Activated CD4-positive, alpha-beta memory T cell treated with anti-CD3 and anti-CD28 coated beads for 36 hours (primary cell): Measurements from ENCODE around the gene GNG2. TPM values are rescaled to one million over a fixed set of nuclear protein-coding genes. Genes with fewer than 3 reads are reported as not detected.

Experiments used
- CTCF ChIA-PET: fragments of 350-600 bp; sonication (Branson Sonifier 250); formaldehyde crosslinking; loops from one replicate; lab custom pipeline; 2021; ENCODE audit warnings: antibody characterized with exemption, inconsistent platforms; lab: Charles Lee
- POLR2A ChIA-PET: fragments of 350-600 bp; sonication (Branson Sonifier 250); formaldehyde crosslinking; loops from one replicate; lab custom pipeline; 2021; ENCODE audit warnings: antibody characterized with exemption; lab: Charles Lee
- DNase-seq: peaks from one replicate; pipeline ENCODE4 v3.0.0-alpha.2; 2020
- H3K27ac Mint-ChIP-seq: one replicate; pipeline ENCODE4 v1.8.0; 2021; ENCODE audit warnings: mixed read lengths
- H3K27me3 Mint-ChIP-seq: one replicate; pipeline ENCODE4 v1.8.0; 2021; ENCODE audit warnings: mixed read lengths
- H3K36me3 Mint-ChIP-seq: one replicate; pipeline ENCODE4 v1.8.0; 2021; ENCODE audit warnings: mixed read lengths
- H3K4me1 Mint-ChIP-seq: one replicate; pipeline ENCODE4 v1.8.0; 2021; ENCODE audit warnings: low read depth, mixed read lengths
- H3K4me3 Mint-ChIP-seq: one replicate; pipeline ENCODE4 v1.8.0; 2021; ENCODE audit warnings: mild to moderate bottlenecking, mixed read lengths
- H3K9me3 Mint-ChIP-seq: one replicate; pipeline ENCODE4 v1.8.0; 2021; ENCODE audit warnings: mixed read lengths
- intact Hi-C: fragments of 100-400 bp; cut with micrococcal nuclease; formaldehyde crosslinking; loops from one replicate; pipeline ENCODE4 v1.15.1; 2023
- total RNA-seq, 2 experiments: library from RNA; stranded (reverse); gene quantifications; one replicate each; pipeline ENCODE4 v1.2.3, GENCODE V29; 2021

Gene GNG2
- total RNA-seq, 2 experiments from 2014 or later, result 146 TPM

DNA sequence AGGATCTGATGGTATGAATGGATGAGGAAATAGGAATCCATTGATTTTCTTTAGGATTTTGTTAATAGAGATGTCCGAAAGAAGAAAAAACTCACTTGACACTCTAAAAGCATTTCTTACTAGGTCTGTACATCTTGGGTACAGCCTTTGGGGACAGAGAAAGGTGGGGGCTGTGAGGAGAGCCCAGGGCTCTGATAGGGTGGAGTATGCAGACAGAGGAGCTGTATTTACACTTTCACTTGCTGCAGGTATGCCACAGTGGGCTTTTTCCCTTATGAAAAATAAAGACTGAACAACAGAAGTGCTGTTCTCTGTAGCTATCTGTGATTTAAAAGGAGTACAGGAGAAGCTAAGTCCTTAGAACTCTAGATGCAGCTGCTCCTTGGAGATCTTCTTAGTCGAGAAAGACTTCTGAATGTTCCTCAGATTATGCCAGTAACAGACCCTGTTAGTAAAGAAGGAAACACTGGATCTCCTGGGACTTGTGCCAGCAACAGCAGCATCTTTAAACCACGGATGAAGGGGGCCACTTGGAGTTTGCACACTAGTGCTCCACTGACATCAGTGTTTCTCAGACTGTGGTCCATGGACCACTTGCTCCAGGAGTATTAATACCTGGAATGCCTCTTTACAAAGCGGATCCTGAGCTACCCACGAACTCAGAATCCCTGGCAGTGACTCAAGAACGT, 109.6 kb downstream of the GNG2 start:
- ChIA-PET CTCF (interaction anchor here (1.2 kb wide), 1 partner anchor 9 kb away, joined by 4 read pairs; no protein-coding TSS in a partner anchor), POLR2A (no interaction called here)
- no peaks in the 10 kb centered on the region for H3K4me1 Mint-ChIP-seq
- peaks cover 7% of the 10 kb centered on the region for H3K36me3 Mint-ChIP-seq
- H3K27ac Mint-ChIP-seq, result no peak overlapping the region
- intact Hi-C loops, result no loop called here
- no peak overlapping the region for H3K4me3 Mint-ChIP-seq
- no peaks in the 10 kb centered on the region for H3K9me3 Mint-ChIP-seq
- no peak for DNase-seq
- H3K27me3 Mint-ChIP-seq, result no peaks in the 10 kb centered on the region

DNA sequence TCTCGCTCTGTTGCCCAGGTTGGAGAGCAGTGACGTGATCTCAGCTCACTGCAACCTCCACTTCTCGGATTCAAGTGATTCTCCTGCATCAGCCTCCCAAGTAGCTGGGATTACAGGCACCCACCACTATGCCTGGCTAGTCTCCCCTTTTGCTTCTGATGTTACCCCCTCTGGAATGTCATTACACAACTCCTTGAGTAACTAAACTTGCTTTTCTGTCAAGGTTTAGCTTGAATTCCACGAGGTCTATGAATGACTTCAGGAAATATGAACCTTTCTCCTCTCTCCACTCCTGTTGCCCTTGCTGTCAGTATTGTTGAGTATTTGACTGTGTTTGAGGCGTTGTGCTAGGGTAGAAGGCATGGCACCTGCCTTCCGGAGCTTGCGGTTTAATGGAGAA, 112.2 kb downstream of the GNG2 start:
- ChIA-PET POLR2A (no interaction called here), CTCF (no interaction called here)
- Mint-ChIP-seq H3K36me3 (peaks cover 4% of the 10 kb centered on the region), H3K4me3 (no peak overlapping the region), H3K9me3 (no peaks in the 10 kb centered on the region), H3K27me3 (no peaks in the 10 kb centered on the region), H3K4me1 (no peaks in the 10 kb centered on the region), H3K27ac (no peak overlapping the region)
- intact Hi-C loops, result no loop called here
- DNase-seq, result no peak

DNA sequence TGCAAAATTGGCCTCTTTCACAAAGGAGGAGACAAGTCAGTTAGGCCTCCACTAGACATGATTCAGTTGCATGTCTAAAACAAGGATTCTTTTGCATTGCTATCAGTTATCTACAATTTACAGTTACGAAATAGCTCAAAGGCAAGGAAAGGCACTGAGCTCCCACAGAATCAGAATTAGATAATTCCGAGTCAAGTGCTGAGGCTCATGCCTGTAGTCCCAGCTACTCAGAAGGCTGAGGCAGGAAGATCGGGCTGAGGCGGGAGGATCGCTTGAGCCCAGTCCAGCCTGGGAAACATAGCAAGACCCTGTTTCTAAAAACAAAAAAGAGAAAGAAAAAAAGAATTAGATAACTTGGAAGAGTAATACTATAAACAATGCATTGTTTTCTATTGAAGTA, 116.7 kb downstream of the GNG2 start:
- Mint-ChIP-seq H3K27ac (no peak overlapping the region), H3K36me3 (no peaks in the 10 kb centered on the region), H3K9me3 (no peaks in the 10 kb centered on the region), H3K4me3 (no peak overlapping the region), H3K27me3 (no peaks in the 10 kb centered on the region), H3K4me1 (peaks cover 10% of the 10 kb centered on the region)
- DNase-seq, result no peak
- ChIA-PET CTCF (interaction anchor here (0.8 to 3.6 kb wide), 7 partner anchors 9 to 424 kb away, joined by 3 to 15 read pairs (median 5); no protein-coding TSS in a partner anchor), POLR2A (no interaction called here)
- intact Hi-C loops, result no loop called here

DNA sequence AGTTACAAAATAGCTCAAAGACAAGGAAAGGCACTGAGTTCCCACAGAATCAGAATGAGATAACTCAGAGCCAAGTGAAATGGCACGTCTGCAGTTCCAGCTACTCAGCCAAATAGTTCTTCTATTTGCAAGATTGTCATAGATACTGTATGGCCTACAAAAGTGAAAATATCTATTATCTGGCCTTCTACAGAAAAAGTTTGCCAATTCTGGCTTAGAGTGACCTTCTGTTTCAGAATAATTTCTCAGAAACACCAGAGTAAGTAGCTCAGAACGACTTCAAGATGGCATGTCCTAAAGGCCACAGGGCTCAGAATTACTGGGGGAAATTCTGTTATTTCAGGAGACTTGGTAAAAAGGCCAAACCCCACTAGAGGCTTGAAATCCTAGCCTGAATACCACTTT, 118.3 kb downstream of the GNG2 start:
- Mint-ChIP-seq H3K4me3 (no peak overlapping the region), H3K36me3 (no peaks in the 10 kb centered on the region), H3K27ac (no peak overlapping the region), H3K27me3 (no peaks in the 10 kb centered on the region), H3K4me1 (peaks cover 10% of the 10 kb centered on the region), H3K9me3 (no peaks in the 10 kb centered on the region)
- intact Hi-C loops, result loop anchor here (1.0 to 2.0 kb wide), 3 partner anchors 109 to 198 kb away; no protein-coding TSS in a partner anchor
- no peak for DNase-seq
- CTCF ChIA-PET, result interaction anchor here (0.7 to 5.6 kb wide), 56 partner anchors 8 to 1344 kb away, joined by 3 to 30 read pairs (median 4); partner anchors contain the start of gene GNG2
- POLR2A ChIA-PET, result no interaction called here

- Mint-ChIP-seq H3K27ac (no peak overlapping the region), H3K4me1 (peaks cover 10% of the 10 kb centered on the region), H3K27me3 (no peaks in the 10 kb centered on the region), H3K9me3 (no peaks in the 10 kb centered on the region), H3K4me3 (no peak overlapping the region), H3K36me3 (no peaks in the 10 kb centered on the region)
- CTCF ChIA-PET, result interaction anchor here (0.7 to 5.6 kb wide), 55 partner anchors 9 to 1343 kb away, joined by 3 to 30 read pairs (median 4); partner anchors contain the start of gene GNG2
- DNase-seq, result peak; percentile 88
- intact Hi-C loops, result loop anchor here (1.0 to 2.0 kb wide), 3 partner anchors 110 to 198 kb away; no protein-coding TSS in a partner anchor
- POLR2A ChIA-PET, result interaction anchor here (0.9 kb wide), 1 partner anchor 14 kb away, joined by 3 read pairs; no protein-coding TSS in a partner anchor
Measured at GRCh38 chr14:51979088-51979709, 118.8 kb downstream of the GNG2 start.

GRCh38 chr14:51981218-51981854, 120.9 kb downstream of the GNG2 start:
- Mint-ChIP-seq H3K27me3 (no peaks in the 10 kb centered on the region), H3K27ac (no peak overlapping the region), H3K4me1 (peaks cover 10% of the 10 kb centered on the region), H3K36me3 (no peaks in the 10 kb centered on the region), H3K4me3 (no peak overlapping the region), H3K9me3 (no peaks in the 10 kb centered on the region)
- DNase-seq, result peak; percentile 25
- intact Hi-C loops, result no loop called here
- ChIA-PET CTCF (interaction anchor here (1.3 to 5.6 kb wide), 9 partner anchors 13 to 329 kb away, joined by 3 to 30 read pairs (median 7); partner anchors contain the start of gene FRMD6), POLR2A (no interaction called here)

DNA sequence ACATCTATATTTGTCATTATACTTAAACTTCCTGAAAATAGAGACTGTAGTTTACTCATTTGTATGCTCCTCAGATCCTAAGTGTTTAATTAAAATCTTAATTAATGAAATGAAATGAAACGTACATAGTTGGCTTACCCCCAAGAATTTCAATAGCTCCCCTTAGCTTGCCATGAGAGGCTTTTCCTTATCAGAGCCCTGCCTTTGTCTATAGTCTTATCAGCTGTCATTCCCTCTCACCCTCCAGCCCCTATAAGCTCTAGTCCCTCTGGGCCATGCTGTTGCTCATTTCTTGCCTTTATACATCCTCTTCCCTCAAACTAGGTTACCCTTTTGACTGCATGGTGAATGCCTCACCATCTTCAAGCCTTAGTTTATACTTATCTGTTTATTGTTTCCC, 127.8 kb downstream of the GNG2 start:
- Mint-ChIP-seq H3K27ac (peak overlapping the region; percentile 79), H3K27me3 (no peaks in the 10 kb centered on the region), H3K4me1 (peaks cover 24% of the 10 kb centered on the region), H3K9me3 (no peaks in the 10 kb centered on the region), H3K36me3 (peaks cover 11% of the 10 kb centered on the region), H3K4me3 (no peak overlapping the region)
- intact Hi-C loops, result loop anchor here (2.0 to 5.0 kb wide), 3 partner anchors 81 to 336 kb away; partner anchors contain the start of gene FRMD6
- POLR2A ChIA-PET, result interaction anchor here (0.7 to 1.0 kb wide), 2 partner anchors 20 to 128 kb away, joined by 4 read pairs; partner anchors contain the start of gene GNG2
- no peak for DNase-seq
- CTCF ChIA-PET, result interaction anchor here (1.9 kb wide), 1 partner anchor 9 kb away, joined by 9 read pairs; no protein-coding TSS in a partner anchor

DNA sequence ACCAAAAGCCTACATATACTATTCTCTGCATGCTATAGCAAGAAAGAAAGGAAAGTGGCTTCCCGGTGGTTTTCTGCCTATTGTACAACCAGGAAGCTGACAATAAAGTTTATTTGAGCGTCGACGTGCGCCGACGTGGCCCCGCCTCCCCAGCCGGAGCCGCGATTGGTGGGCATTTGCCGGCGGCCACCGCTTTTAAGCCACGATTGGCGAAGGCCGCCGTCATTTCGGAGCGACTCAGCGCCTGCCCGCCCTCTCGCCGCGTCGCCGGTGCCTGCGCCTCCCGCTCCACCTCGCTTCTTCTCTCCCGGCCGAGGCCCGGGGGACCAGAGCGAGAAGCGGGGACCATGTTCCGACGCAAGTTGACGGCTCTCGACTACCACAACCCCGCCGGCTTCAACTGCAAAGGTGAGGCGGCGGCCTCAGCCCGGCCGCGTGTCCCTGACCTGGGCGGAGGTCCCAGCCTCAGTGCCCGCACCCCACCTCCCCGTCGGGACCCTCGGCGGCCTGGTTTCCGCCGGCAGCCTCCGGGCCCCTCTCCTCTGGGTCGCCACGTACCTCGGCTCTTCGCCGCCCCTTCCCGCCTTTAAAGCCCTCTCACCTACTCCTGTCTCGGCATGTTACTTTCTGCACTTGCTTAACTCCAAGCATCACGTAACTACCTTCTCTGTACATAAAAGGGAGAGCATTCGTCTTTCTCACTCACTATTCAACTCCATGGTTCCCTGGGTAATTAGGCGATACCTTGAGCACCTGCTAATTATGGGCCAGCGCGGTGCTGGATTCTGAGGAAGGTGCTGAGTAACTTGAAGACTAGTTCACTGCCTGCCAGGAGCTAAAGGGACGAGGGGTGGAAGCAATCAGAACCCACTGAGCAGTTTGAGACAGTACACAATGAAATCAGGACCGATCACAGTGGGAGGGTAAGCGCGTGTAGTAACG, 129.2 kb downstream of the GNG2 start, which contains the start of gene RTRAF:
Gene RTRAF (plus strand): TSS at position 254 of the 942 bp plus-strand sequence. CDS start 94 bp downstream, at position 348.
- intact Hi-C loops, result loop anchor here (1.0 to 5.0 kb wide), 6 partner anchors 82 to 747 kb away; partner anchors contain the start of genes FRMD6, GNG2 and TMX1
- POLR2A ChIA-PET, result interaction anchor here (1.0 to 1.3 kb wide), 4 partner anchors 21 to 143 kb away, joined by 3 read pairs; partner anchors contain the start of gene GNG2

DNA sequence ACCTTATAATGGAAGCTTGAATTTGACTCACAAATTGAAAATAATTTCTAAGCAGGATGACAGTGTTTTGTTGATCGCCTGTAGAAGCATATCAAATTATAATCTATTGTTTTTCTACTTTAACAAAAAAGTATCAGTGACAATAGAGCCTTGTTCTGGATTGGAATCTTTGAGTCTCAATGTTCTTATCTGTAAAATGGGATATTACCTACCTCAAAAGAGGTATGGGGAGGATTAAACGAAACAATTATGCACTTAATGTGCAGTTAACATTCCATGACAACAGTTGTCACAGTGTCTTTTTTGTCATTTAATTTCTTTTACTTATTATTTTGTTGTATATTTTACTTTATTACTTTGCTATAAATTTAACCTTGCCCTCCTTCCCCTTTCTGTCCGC, 130.1 kb downstream of the GNG2 start:
- intact Hi-C loops, result loop anchor here (5.0 kb wide), 2 partner anchors 482 to 748 kb away; partner anchors contain the start of gene TMX1
- no peak overlapping the region for H3K27ac Mint-ChIP-seq
- ChIA-PET POLR2A (interaction anchor here (1.0 to 1.3 kb wide), 2 partner anchors 20 to 122 kb away, joined by 3 read pairs; no protein-coding TSS in a partner anchor), CTCF (no interaction called here)
- peak overlapping the region; percentile 89 for H3K4me3 Mint-ChIP-seq
- H3K4me1 Mint-ChIP-seq, result peaks cover 39% of the 10 kb centered on the region
- H3K27me3 Mint-ChIP-seq, result no peaks in the 10 kb centered on the region
- H3K36me3 Mint-ChIP-seq, result peaks cover 24% of the 10 kb centered on the region
- DNase-seq, result no peak
- H3K9me3 Mint-ChIP-seq, result no peaks in the 10 kb centered on the region

More for the DNA sequence above, 129.2 kb downstream of the GNG2 start, which contains the start of gene RTRAF:
- Mint-ChIP-seq H3K4me1 (peaks cover 35% of the 10 kb centered on the region), H3K9me3 (no peaks in the 10 kb centered on the region), H3K27ac (peak within 1 kb of the TSS; percentile 79), H3K4me3 (peak within 1 kb of the TSS; percentile 89), H3K27me3 (no peaks in the 10 kb centered on the region), H3K36me3 (peaks cover 17% of the 10 kb centered on the region)
- peak; percentile 94 for DNase-seq
- CTCF ChIA-PET, result interaction anchor here (1.9 kb wide), 1 partner anchor 10 kb away, joined by 9 read pairs; no protein-coding TSS in a partner anchor

GRCh38 chr14:51993285-51993920, 133.0 kb downstream of the GNG2 start:
- H3K4me3 Mint-ChIP-seq, result no peak overlapping the region
- H3K4me1 Mint-ChIP-seq, result peaks cover 38% of the 10 kb centered on the region
- peaks cover 33% of the 10 kb centered on the region for H3K36me3 Mint-ChIP-seq
- intact Hi-C loops, result loop anchor here (5.0 kb wide), 2 partner anchors 479 to 751 kb away; partner anchors contain the start of gene TMX1
- H3K27ac Mint-ChIP-seq, result no peak overlapping the region
- CTCF ChIA-PET, result interaction anchor here (0.5 to 3.3 kb wide), 3 partner anchors 15 to 336 kb away, joined by 3 to 15 read pairs (median 4); no protein-coding TSS in a partner anchor
- H3K27me3 Mint-ChIP-seq, result no peaks in the 10 kb centered on the region
- POLR2A ChIA-PET, result interaction anchor here (0.8 kb wide), 1 partner anchor 38 kb away, joined by 3 read pairs; no protein-coding TSS in a partner anchor
- no peak for DNase-seq
- no peaks in the 10 kb centered on the region for H3K9me3 Mint-ChIP-seq
